GM12878 (cell line): ENCODE results near the gene ZNF22. TPM values are rescaled to one million over a fixed set of nuclear protein-coding genes. Genes with fewer than 3 reads are reported as not detected.

ENCODE experiments used
- ATAC-seq: fragments of 200-7000 bp; cut with Tn5 transposase; 3 replicates; pipeline ENCODE4 v1.9.1; 2020; ENCODE audit warnings: mild to moderate bottlenecking, moderate library complexity
- BruUV-seq: library from RNA; stranded (reverse); fragments of 400-500 nt; replicated peaks from 2 replicates; lab custom pipeline; 2021; lab: Mats Ljungman, UMichigan
- CTCF ChIA-PET: fragments of 300-600 bp; sonication (Branson Sonifier 250); formaldehyde crosslinking; extraction: SDS; loops from one replicate; lab custom pipeline; 2021; ENCODE audit warnings: inconsistent platforms; lab: Yijun Ruan, JAX
- POLR2A ChIA-PET: fragments of 350-600 bp; formaldehyde crosslinking; extraction: SDS; loops from one replicate; lab custom pipeline; 2021; ENCODE audit warnings: inconsistent platforms; lab: Charles Lee
- RAD21 ChIA-PET: fragments of 300-600 bp; sonication (Branson Sonifier 250); formaldehyde crosslinking; loops from one replicate; lab custom pipeline; 2023; ENCODE audit warnings: antibody characterized with exemption; ENCODE audit not compliant: unreplicated experiment; lab: Charles Lee
- SMC1A ChIA-PET: fragments of 300-600 bp; sonication (Branson Sonifier 250); formaldehyde crosslinking; loops from one replicate; lab custom pipeline; 2023; ENCODE audit not compliant: unreplicated experiment, uncharacterized antibody; lab: Charles Lee
- DNase-seq: peaks from one replicate; pipeline ENCODE4 v3.0.0-alpha.2; 2011; ENCODE audit warnings: low read depth, low spot score
- FAIRE-seq: peaks from 3 replicates; lab custom pipeline; 2011; peaks lifted over from hg19 to GRCh38; lab: Jason Lieb, UNC
- H2AFZ ChIP-seq: 2 replicates; pipeline ENCODE4 v1.6.0; 2011; ENCODE audit warnings: low read depth, low read length, control low read depth; ENCODE audit not compliant: control insufficient read depth
- H3K27ac ChIP-seq: 2 replicates; pipeline ENCODE4 v1.5.1; 2011; ENCODE audit warnings: control low read depth; ENCODE audit not compliant: control insufficient read depth, insufficient read depth
- H3K27me3 ChIP-seq, 2 experiments: replicated peaks in 1 of 2; 2 replicates each; pipeline versions ENCODE4 v1.6.0 to v1.6.1; 2011; ENCODE audit warnings: low read length in 1 of 2; ENCODE audit not compliant: control insufficient read depth in 2 of 2, insufficient read depth in 2 of 2
- H3K36me3 ChIP-seq, 2 experiments: 2 replicates each; pipeline ENCODE4 v1.5.1; 2011; ENCODE audit warnings: low read length in 1 of 2; ENCODE audit not compliant: control insufficient read depth in 2 of 2, insufficient read depth in 2 of 2
- H3K4me1 ChIP-seq: 2 replicates; pipeline ENCODE4 v1.6.1; 2011; ENCODE audit warnings: mild to moderate bottlenecking, low read length, moderate library complexity, mixed read lengths; ENCODE audit not compliant: control insufficient read depth, insufficient read depth
- H3K4me2 ChIP-seq: 2 replicates; pipeline ENCODE4 v1.6.0; 2011; ENCODE audit warnings: control low read depth; ENCODE audit not compliant: control insufficient read depth, insufficient read depth
- H3K4me3 ChIP-seq: fragments of 200-600 bp; sonication (generic); 2 replicates; pipeline ENCODE4 v1.5.1; 2016
- H3K79me2 ChIP-seq: 2 replicates; pipeline ENCODE4 v1.6.0; 2011; ENCODE audit warnings: low read length; ENCODE audit not compliant: control insufficient read depth, insufficient read depth
- H3K9ac ChIP-seq: 2 replicates; pipeline ENCODE4 v1.8.0; 2011; ENCODE audit warnings: low read length, control low read depth, mixed read lengths; ENCODE audit not compliant: control insufficient read depth, insufficient read depth
- H3K9me3 ChIP-seq: replicated peaks from 3 replicates; pipeline ENCODE4 v1.5.1; 2011; ENCODE audit warnings: mild to moderate bottlenecking, low read length; ENCODE audit not compliant: control insufficient read depth, insufficient read depth
- H4K20me1 ChIP-seq: 2 replicates; pipeline ENCODE4 v1.6.0; 2011; ENCODE audit not compliant: control insufficient read depth, insufficient read depth
- ETV6 ChIP-seq, 2 experiments: fragments of 450-650 bp in 1 of 2; IDR thresholded peaks in 1 of 2; conservative IDR thresholded peaks in 1 of 2; 2 replicates each; pipeline ENCODE4 v1.6.1; 2014; ENCODE audit warnings: antibody characterized with exemption in 1 of 2, borderline replicate concordance in 1 of 2, low read depth in 1 of 2, mild to moderate bottlenecking in 1 of 2, moderate library complexity in 1 of 2
- HDAC6 ChIP-seq: fragments of 200-600 bp; sonication (generic); IDR thresholded peaks from one replicate; pipeline ENCODE4 v1.8.0; 2017; ENCODE audit warnings: antibody characterized with exemption; ENCODE audit not compliant: unreplicated experiment
- JUNB ChIP-seq: IDR thresholded peaks from 2 replicates; pipeline ENCODE4 v1.6.1; 2016; ENCODE audit warnings: antibody characterized with exemption, mild to moderate bottlenecking
- MTA2 ChIP-seq: fragments of 450-650 bp; IDR thresholded peaks from 2 replicates; pipeline ENCODE4 v1.6.1; 2016; ENCODE audit warnings: low read depth, mild to moderate bottlenecking, moderate library complexity
- PAX8 ChIP-seq: fragments of 450-650 bp; IDR thresholded peaks from 2 replicates; pipeline ENCODE4 v1.6.1; 2017; ENCODE audit warnings: mild to moderate bottlenecking, moderate library complexity
- SUZ12 ChIP-seq: fragments of 200-600 bp; sonication (generic); IDR thresholded peaks from one replicate; pipeline ENCODE4 v1.6.1; 2018; ENCODE audit warnings: antibody characterized with exemption, mild to moderate bottlenecking; ENCODE audit not compliant: unreplicated experiment
- whole genome bisulfite sequencing: methylation state at CpG from one replicate; pipeline ENCODE4 v1.1.6; 2016; ENCODE audit warnings: low lambda C conversion rate; ENCODE audit not compliant: insufficient replicate concordance, insufficient coverage; ENCODE audit errors: missing lambda C conversion rate; 5-methylcytosine and 5-hydroxymethylcytosine counted together
- in situ Hi-C: fragments of 300-500 bp; cut with MboI; formaldehyde crosslinking; loops from 9 replicates; pipeline ENCODE4 v1.14.3; 2018; ENCODE audit warnings: mixed read lengths
- intact Hi-C: fragments of 100-400 bp; cut with micrococcal nuclease; formaldehyde crosslinking; loops from one replicate; pipeline ENCODE4 v1.14.2; 2022; ENCODE audit not compliant: unreplicated experiment
- polyA plus RNA-seq, 11 experiments: library from polyadenylated mRNA; depleted of rRNA in 4 of 11; unstranded in 6 of 11; stranded (reverse) in 5 of 11; fragments of >200 nt; fragmentation: Nextera tagmentation in 4 of 11; fragmentation: Illumina TruSeq in 1 of 11; extraction: Ambion mirVana in 4 of 11; extraction: Trizol in 1 of 11; gene quantifications; 1 replicate in 1 of 11; 2 replicates in 10 of 11; pipeline versions ENCODE4 v1.2.1 to v1.2.3, GENCODE V29; 2011 to 2016; ENCODE audit warnings: inconsistent platforms in 2 of 11, missing spikeins in 2 of 11, low read depth in 1 of 11
- total RNA-seq, 4 experiments: library from RNA; depleted of rRNA in 3 of 4; stranded (reverse); fragments of >200 nt in 3 of 4; fragmentation: Illumina TruSeq in 1 of 4; extraction: Trizol in 1 of 4; gene quantifications; 2 replicates each; pipeline versions ENCODE4 v1.2.1 to v1.2.3, GENCODE V29; 2013 to 2021
- TF ChIP-seq, protein P1 (sequence below): IDR thresholded peaks from 2 replicates; pipeline ENCODE4 v1.6.1; 2012; ENCODE audit warnings: low read depth, low read length, improper control_type of control experiment
- TF ChIP-seq, protein P2 (sequence below): fragments of 450-650 bp; IDR thresholded peaks from 2 replicates; pipeline ENCODE4 v1.6.1; 2014; ENCODE audit warnings: mild to moderate bottlenecking
- TF ChIP-seq, protein P3 (sequence below): fragments of 450-650 bp; IDR thresholded peaks from 2 replicates; pipeline ENCODE4 v1.6.1; 2017; ENCODE audit warnings: mild to moderate bottlenecking, low read depth, inconsistent platforms; ENCODE audit not compliant: poor library complexity, severe bottlenecking

Gene ZNF22
- total and polyA plus RNA-seq, 10 of the 15 experiments (the other 5 are each of a cell fraction or from before 2014, with no cell fraction given), result 31.1 to 74.4 (median 43.8) TPM

DNA sequence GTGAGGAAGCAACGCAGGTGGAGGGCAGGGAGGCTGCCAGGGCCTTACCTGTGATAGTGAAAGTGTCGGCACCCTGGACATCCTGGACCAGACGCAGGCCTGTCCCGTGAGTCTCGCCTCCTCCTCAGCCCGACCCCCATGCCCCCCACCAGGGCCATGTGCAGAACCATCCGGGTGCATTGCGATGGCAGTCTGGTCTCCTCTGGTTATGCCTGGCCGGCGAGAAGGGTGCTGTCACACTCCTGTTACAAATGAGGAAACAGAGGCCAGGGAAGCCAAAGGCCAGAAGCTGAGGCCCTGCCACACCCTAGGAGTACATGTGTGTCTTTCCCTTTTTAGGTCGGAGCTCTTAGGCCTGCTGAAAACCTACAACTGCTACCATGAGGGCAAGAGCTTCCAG is 29.3 kb upstream of the ZNF22 start:
- FAIRE-seq, result no peak
- no peak overlapping the region for H3K9ac ChIP-seq
- intact Hi-C loops (no loop called here), in situ Hi-C loops (loop anchor here (25.0 kb wide), 1 partner anchor 1809 kb away; no protein-coding TSS in a partner anchor)
- no peak overlapping the region for H3K4me2 ChIP-seq
- H3K36me3 ChIP-seq, result peaks cover 0 to 8% of the 10 kb centered on the region in 2 experiments; a peak in 2 of 4 replicates
- no peak overlapping the region for H3K4me3 ChIP-seq
- no peaks in the 10 kb centered on the region for H3K27me3 ChIP-seq
- ChIA-PET POLR2A (no interaction called here), RAD21 (no interaction called here), SMC1A (no interaction called here), CTCF (no interaction called here)
- H2AFZ ChIP-seq, result no peak overlapping the region
- no peak for TF ChIP-seq MTA2
- no peak for TF ChIP-seq SUZ12
- no peak for TF ChIP-seq JUNB
- TF ChIP-seq HDAC6, result no peak
- TF ChIP-seq, protein P1, sequence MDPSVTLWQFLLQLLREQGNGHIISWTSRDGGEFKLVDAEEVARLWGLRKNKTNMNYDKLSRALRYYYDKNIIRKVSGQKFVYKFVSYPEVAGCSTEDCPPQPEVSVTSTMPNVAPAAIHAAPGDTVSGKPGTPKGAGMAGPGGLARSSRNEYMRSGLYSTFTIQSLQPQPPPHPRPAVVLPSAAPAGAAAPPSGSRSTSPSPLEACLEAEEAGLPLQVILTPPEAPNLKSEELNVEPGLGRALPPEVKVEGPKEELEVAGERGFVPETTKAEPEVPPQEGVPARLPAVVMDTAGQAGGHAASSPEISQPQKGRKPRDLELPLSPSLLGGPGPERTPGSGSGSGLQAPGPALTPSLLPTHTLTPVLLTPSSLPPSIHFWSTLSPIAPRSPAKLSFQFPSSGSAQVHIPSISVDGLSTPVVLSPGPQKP, result no peak
- TF ChIP-seq, protein P2, sequence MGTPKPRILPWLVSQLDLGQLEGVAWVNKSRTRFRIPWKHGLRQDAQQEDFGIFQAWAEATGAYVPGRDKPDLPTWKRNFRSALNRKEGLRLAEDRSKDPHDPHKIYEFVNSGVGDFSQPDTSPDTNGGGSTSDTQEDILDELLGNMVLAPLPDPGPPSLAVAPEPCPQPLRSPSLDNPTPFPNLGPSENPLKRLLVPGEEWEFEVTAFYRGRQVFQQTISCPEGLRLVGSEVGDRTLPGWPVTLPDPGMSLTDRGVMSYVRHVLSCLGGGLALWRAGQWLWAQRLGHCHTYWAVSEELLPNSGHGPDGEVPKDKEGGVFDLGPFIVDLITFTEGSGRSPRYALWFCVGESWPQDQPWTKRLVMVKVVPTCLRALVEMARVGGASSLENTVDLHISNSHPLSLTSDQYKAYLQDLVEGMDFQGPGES, result no peak
- no peak for TF ChIP-seq PAX8
- no peak for TF ChIP-seq ETV6 (conservative IDR thresholded peaks at IDR 0.05 in 1 of 2, IDR thresholded peaks at IDR 0.05 in 1 of 2; ENCODE audit: borderline replicate concordance in 1 of 2, low read depth in 1 of 2)
- TF ChIP-seq, protein P3, sequence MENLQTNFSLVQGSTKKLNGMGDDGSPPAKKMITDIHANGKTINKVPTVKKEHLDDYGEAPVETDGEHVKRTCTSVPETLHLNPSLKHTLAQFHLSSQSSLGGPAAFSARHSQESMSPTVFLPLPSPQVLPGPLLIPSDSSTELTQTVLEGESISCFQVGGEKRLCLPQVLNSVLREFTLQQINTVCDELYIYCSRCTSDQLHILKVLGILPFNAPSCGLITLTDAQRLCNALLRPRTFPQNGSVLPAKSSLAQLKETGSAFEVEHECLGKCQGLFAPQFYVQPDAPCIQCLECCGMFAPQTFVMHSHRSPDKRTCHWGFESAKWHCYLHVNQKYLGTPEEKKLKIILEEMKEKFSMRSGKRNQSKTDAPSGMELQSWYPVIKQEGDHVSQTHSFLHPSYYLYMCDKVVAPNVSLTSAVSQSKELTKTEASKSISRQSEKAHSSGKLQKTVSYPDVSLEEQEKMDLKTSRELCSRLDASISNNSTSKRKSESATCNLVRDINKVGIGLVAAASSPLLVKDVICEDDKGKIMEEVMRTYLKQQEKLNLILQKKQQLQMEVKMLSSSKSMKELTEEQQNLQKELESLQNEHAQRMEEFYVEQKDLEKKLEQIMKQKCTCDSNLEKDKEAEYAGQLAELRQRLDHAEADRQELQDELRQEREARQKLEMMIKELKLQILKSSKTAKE, result no peak
- no peak overlapping the region; the same call in 1 of the 2 replicates for H3K27ac ChIP-seq
- WGBS, result 92% methylated on average over 11 of the region's 11 CpGs
- H4K20me1 ChIP-seq, result no peaks in the 10 kb centered on the region
- DNase-seq, result no peak
- H3K9me3 ChIP-seq, result no peaks in the 10 kb centered on the region
- BruUV-seq, result no TSS peak
- peaks cover 58% of the 10 kb centered on the region for H3K4me1 ChIP-seq
- no peak for ATAC-seq
- peaks cover 9% of the 10 kb centered on the region for H3K79me2 ChIP-seq
